Measurements from ENCODE around the gene C14orf180.

Gene C14orf180

GRCh38 chr14:104614126-104614812 is 34.7 kb downstream of the C14orf180 start:
- TF ChIP-seq TAF1 (IDR thresholded peaks at IDR 0.05; ENCODE audit: borderline replicate concordance, insufficient read depth, low read length) (no peak), REST (IDR thresholded peaks at IDR 0.05; ENCODE audit: insufficient read depth in 1 of 2, low read depth in 2 of 2, low read length in 2 of 2) (no peak), POLR2AphosphoS5 (IDR thresholded peaks at IDR 0.05; ENCODE audit: low read depth, low read length) (no peak), FOXP2 (optimal IDR thresholded peaks at IDR 0.05; ENCODE audit: borderline replicate concordance, extremely low read depth, extremely low read length, insufficient read depth) (no peak), SIN3A (IDR thresholded peaks at IDR 0.05; ENCODE audit: borderline replicate concordance, insufficient read depth, low read length) (no peak)

GRCh38 chr14:104624939-104625338 is 45.4 kb downstream of the C14orf180 start:
- no peak for TF ChIP-seq FOXP2 (optimal IDR thresholded peaks at IDR 0.05; ENCODE audit: borderline replicate concordance, extremely low read depth, extremely low read length, insufficient read depth)

- no peak for TF ChIP-seq FOXP2 (optimal IDR thresholded peaks at IDR 0.05; ENCODE audit: borderline replicate concordance, extremely low read depth, extremely low read length, insufficient read depth)
- TF ChIP-seq SIN3A (IDR thresholded peaks at IDR 0.05; ENCODE audit: borderline replicate concordance, insufficient read depth, low read length): no peak
- TF ChIP-seq POLR2AphosphoS5 (IDR thresholded peaks at IDR 0.05; ENCODE audit: low read depth, low read length): no peak
- no peak for TF ChIP-seq TAF1 (IDR thresholded peaks at IDR 0.05; ENCODE audit: borderline replicate concordance, insufficient read depth, low read length)
- no peak for TF ChIP-seq REST (IDR thresholded peaks at IDR 0.05; ENCODE audit: insufficient read depth in 1 of 2, low read depth in 2 of 2, low read length in 2 of 2)
Observed at GRCh38 chr14:104632781-104633180, 53.2 kb downstream of the C14orf180 start.

- TF ChIP-seq POLR2AphosphoS5 (IDR thresholded peaks at IDR 0.05; ENCODE audit: low read depth, low read length): no peak
- no peak for TF ChIP-seq SIN3A (IDR thresholded peaks at IDR 0.05; ENCODE audit: borderline replicate concordance, insufficient read depth, low read length)
- no peak for TF ChIP-seq TAF1 (IDR thresholded peaks at IDR 0.05; ENCODE audit: borderline replicate concordance, insufficient read depth, low read length)
- TF ChIP-seq FOXP2 (optimal IDR thresholded peaks at IDR 0.05; ENCODE audit: borderline replicate concordance, extremely low read depth, extremely low read length, insufficient read depth): no peak
- no peak for TF ChIP-seq REST (IDR thresholded peaks at IDR 0.05; ENCODE audit: insufficient read depth in 1 of 2, low read depth in 2 of 2, low read length in 2 of 2)
Observed at GRCh38 chr14:104633276-104634137, 53.9 kb downstream of the C14orf180 start.

- TF ChIP-seq FOXP2 (optimal IDR thresholded peaks at IDR 0.05; ENCODE audit: borderline replicate concordance, extremely low read depth, extremely low read length, insufficient read depth): no peak
Observed at GRCh38 chr14:104634138-104634760, 54.7 kb downstream of the C14orf180 start.
